Lung (tissue), 12 donors: ENCODE data around the gene LAMP1. TPM values are rescaled to one million over a fixed set of nuclear protein-coding genes. Genes with fewer than 3 reads are reported as not detected.

Source experiments
- ATAC-seq: fragments of 200-7000 bp; cut with Tn5 transposase; one replicate; pipeline ENCODE4 v1.9.1; 2020; ENCODE audit warnings: moderate number of reproducible peaks; ENCODE audit not compliant: insufficient read depth, low FRiP score
- DNase-seq, 3 donors: peaks; one replicate each; pipeline ENCODE4 v3.0.0-alpha.2; 2013 to 2017
- H3K27ac ChIP-seq, 2 donors: one replicate each; pipeline ENCODE4 v1.5.1; 2013; ENCODE audit warnings: mild to moderate bottlenecking in 2 of 2, moderate library complexity in 2 of 2, control low read depth in 1 of 2, inconsistent platforms in 1 of 2, low read depth in 1 of 2, low read length in 1 of 2
- H3K27me3 ChIP-seq, 3 donors: one replicate each; pipeline ENCODE4 v1.5.1; 2013; ENCODE audit warnings: low read length in 2 of 3; ENCODE audit not compliant: control insufficient read depth in 3 of 3, insufficient read depth in 3 of 3
- H3K36me3 ChIP-seq, 4 donors: one replicate each; pipeline ENCODE4 v1.5.1; 2013; ENCODE audit warnings: low read length in 4 of 4, mild to moderate bottlenecking in 1 of 4, moderate library complexity in 1 of 4; ENCODE audit not compliant: control insufficient read depth in 4 of 4, insufficient read depth in 4 of 4
- H3K4me1 ChIP-seq, 5 donors: one replicate each; pipeline ENCODE4 v1.5.1; 2013; ENCODE audit warnings: low read length in 5 of 5, mild to moderate bottlenecking in 2 of 5, moderate library complexity in 1 of 5; ENCODE audit not compliant: control insufficient read depth in 5 of 5, insufficient read depth in 5 of 5
- H3K4me3 ChIP-seq: one replicate; pipeline ENCODE4 v1.5.1; 2013; ENCODE audit warnings: mild to moderate bottlenecking, control low read depth, moderate library complexity
- H3K9ac ChIP-seq, 2 donors: one replicate each; pipeline ENCODE4 v1.5.1; 2013; ENCODE audit warnings: low read length in 2 of 2, control low read depth in 1 of 2; ENCODE audit not compliant: insufficient read depth in 1 of 2
- H3K9me3 ChIP-seq, 4 donors: one replicate each; pipeline ENCODE4 v1.5.1; 2013; ENCODE audit warnings: low read length in 3 of 4, mild to moderate bottlenecking in 1 of 4, moderate library complexity in 1 of 4; ENCODE audit not compliant: control insufficient read depth in 4 of 4, insufficient read depth in 3 of 4
- CTCF ChIP-seq: IDR thresholded peaks from 2 replicates; pipeline ENCODE4 v1.5.1; 2012; ENCODE audit warnings: mild to moderate bottlenecking; ENCODE audit errors: control extremely low read depth, extremely low read depth
- WGBS, 2 donors: extraction: QIAGEN DNeasy Blood & Tissue Kit; methylation state at CpG; one replicate each; pipeline ENCODE4 v1.1.7; 2013; 5-methylcytosine and 5-hydroxymethylcytosine counted together
- polyA plus RNA-seq, 2 donors: library from polyadenylated mRNA; stranded (reverse); fragments of 200-250 nt; gene quantifications; one replicate each; pipeline ENCODE4 v1.2.1, GENCODE V29; 2013
- total RNA-seq, 2 donors: library from RNA; depleted of rRNA in 1 of 2; stranded (reverse); fragments of >200 nt in 1 of 2; gene quantifications; one replicate each; pipeline ENCODE4 v1.2.1, GENCODE V29; 2014 to 2021
- donor health status: control.
- donor health status: control.
- donor health status: Bipolar disorder and iron deficiency.
- donor health status: healthy.
- donor health status: DM: yes; HTN: yes; CAD: no.

Gene LAMP1
- total and polyA plus RNA-seq, 4 donors, result 76.8 to 320 (median 150) TPM

GRCh38 chr13:113299951-113300350 lies 2.9 kb downstream of the LAMP1 start:
- no peaks in the 10 kb centered on the region for H3K9me3 ChIP-seq
- H3K27me3 ChIP-seq, result no peaks in the 10 kb centered on the region
- H3K9ac ChIP-seq, result no peak overlapping the region
- ATAC-seq (no peak), DNase-seq (no peak)
- no peak overlapping the region for H3K4me3 ChIP-seq
- 73 to 74% methylated on average over 7 of the region's 7 CpGs for WGBS, 2 donors
- peaks cover 0 to 7% (median 0%) of the 10 kb centered on the region in 4 donors for H3K36me3 ChIP-seq
- no peak overlapping the region for H3K27ac ChIP-seq
- H3K4me1 ChIP-seq, result peaks cover 0 to 17% (median 6%) of the 10 kb centered on the region in 5 donors
- no peak for TF ChIP-seq CTCF

- H3K4me1 ChIP-seq, result peaks cover 0 to 8% (median 5%) of the 10 kb centered on the region in 5 donors
- H3K27me3 ChIP-seq, result no peaks in the 10 kb centered on the region
- H3K27ac ChIP-seq, result no peak overlapping the region
- H3K9ac ChIP-seq, result no peak overlapping the region
- ATAC-seq (no peak), DNase-seq (no peak)
- WGBS, 2 donors, result 93 to 94% methylated on average over 7 of the region's 7 CpGs
- TF ChIP-seq CTCF, result no peak
- no peak overlapping the region for H3K4me3 ChIP-seq
- H3K36me3 ChIP-seq, result peaks cover 0 to 14% (median 2%) of the 10 kb centered on the region in 4 donors
- H3K9me3 ChIP-seq, result no peaks in the 10 kb centered on the region
These were observed 5.9 kb downstream of the LAMP1 start for GRCh38 chr13:113302986-113303385.

GRCh38 chr13:113304121-113304520 lies 7.1 kb downstream of the LAMP1 start:
- peaks cover 0 to 8% (median 0%) of the 10 kb centered on the region in 5 donors for H3K4me1 ChIP-seq
- no peak overlapping the region for H3K4me3 ChIP-seq
- no peak overlapping the region for H3K9ac ChIP-seq
- 89 to 92% methylated on average over 7 of the region's 7 CpGs for WGBS, 2 donors
- DNase-seq (no peak), ATAC-seq (no peak)
- H3K27ac ChIP-seq, result no peak overlapping the region
- no peaks in the 10 kb centered on the region for H3K9me3 ChIP-seq
- TF ChIP-seq CTCF, result no peak
- peaks cover 0 to 14% (median 2%) of the 10 kb centered on the region in 4 donors for H3K36me3 ChIP-seq
- no peaks in the 10 kb centered on the region for H3K27me3 ChIP-seq

- WGBS, 2 donors, result 62 to 74% methylated on average over 7 of the region's 7 CpGs
- H3K9ac ChIP-seq, result no peak overlapping the region
- ATAC-seq, result no peak
These were observed 8.2 kb downstream of the LAMP1 start for GRCh38 chr13:113305208-113305607.

More at GRCh38 chr13:113305208-113305607, 8.2 kb downstream of the LAMP1 start:
- DNase-seq, result no peak
- H3K36me3 ChIP-seq, result peaks cover 5 to 20% (median 7%) of the 10 kb centered on the region in 4 donors
- no peaks in the 10 kb centered on the region for H3K9me3 ChIP-seq
- no peak overlapping the region for H3K27ac ChIP-seq
- H3K4me1 ChIP-seq, result peaks cover 0 to 5% (median 0%) of the 10 kb centered on the region in 5 donors
- no peaks in the 10 kb centered on the region for H3K27me3 ChIP-seq
- no peak for TF ChIP-seq CTCF
- no peak overlapping the region for H3K4me3 ChIP-seq
